NT2/D1 (cell line): ENCODE results near the gene PTGER3.

Source experiments
- DNase-seq: peaks from one replicate; pipeline ENCODE4 v3.0.0-alpha.2; 2011; ENCODE audit warnings: low read depth, low spot score
- H3K27me3 ChIP-seq: 2 replicates; pipeline ENCODE4 v1.6.0; 2011; ENCODE audit warnings: mild to moderate bottlenecking; ENCODE audit not compliant: insufficient read length, insufficient read depth
- H3K36me3 ChIP-seq: 2 replicates; pipeline ENCODE4 v1.6.1; 2011; ENCODE audit warnings: mild to moderate bottlenecking, low read length, mixed read lengths; ENCODE audit not compliant: insufficient read depth, insufficient read length
- H3K4me1 ChIP-seq: 2 replicates; pipeline ENCODE4 v1.5.1; 2011; ENCODE audit not compliant: insufficient read depth, insufficient read length
- H3K4me3 ChIP-seq: 2 replicates; pipeline ENCODE4 v1.5.1; 2011; ENCODE audit warnings: low read depth; ENCODE audit not compliant: insufficient read length
- H3K9ac ChIP-seq: 2 replicates; pipeline ENCODE4 v1.6.0; 2011; ENCODE audit warnings: low read depth; ENCODE audit not compliant: insufficient read length
- H3K9me3 ChIP-seq: 2 replicates; pipeline ENCODE4 v1.5.1; 2011; ENCODE audit warnings: mild to moderate bottlenecking, low read length; ENCODE audit not compliant: insufficient read depth
- SUZ12 ChIP-seq: IDR thresholded peaks from 2 replicates; pipeline ENCODE4 v1.6.1; 2011; ENCODE audit not compliant: insufficient read length, insufficient read depth; ENCODE audit errors: extremely low read depth
- YY1 ChIP-seq: IDR thresholded peaks from 2 replicates; pipeline ENCODE4 v1.6.1; 2011; ENCODE audit not compliant: insufficient read length, insufficient read depth
- ZNF274 ChIP-seq: IDR thresholded peaks from 2 replicates; pipeline ENCODE4 v1.6.1; 2011; ENCODE audit warnings: mild to moderate bottlenecking, low read depth, low read length

The PTGER3 gene

DNA sequence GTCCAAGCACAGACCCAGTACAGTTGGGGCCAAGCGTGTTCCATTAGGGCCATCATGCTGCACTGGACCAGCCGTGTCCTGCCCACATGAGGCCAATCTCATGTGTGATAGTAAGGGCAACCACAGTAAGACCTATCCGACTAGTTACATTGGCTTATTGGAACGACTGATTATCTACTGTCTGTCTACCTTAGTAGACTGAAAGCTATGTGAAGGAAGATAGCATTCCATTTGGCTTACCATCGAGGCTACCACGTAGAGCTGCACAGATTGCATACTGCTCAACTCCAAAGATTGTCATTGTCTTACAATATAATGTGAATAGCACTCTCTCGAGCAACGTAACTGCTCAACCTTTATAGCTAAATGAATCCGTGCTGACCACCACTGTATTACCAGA, 10.6 kb downstream of the PTGER3 start:
- H3K9me3 ChIP-seq: no peaks in the 10 kb centered on the region
- H3K36me3 ChIP-seq: no peaks in the 10 kb centered on the region
- no peak overlapping the region for H3K9ac ChIP-seq
- H3K4me1 ChIP-seq: no peaks in the 10 kb centered on the region
- TF ChIP-seq ZNF274 (no peak), SUZ12 (no peak), YY1 (no peak)
- H3K4me3 ChIP-seq: no peak overlapping the region
- no peaks in the 10 kb centered on the region for H3K27me3 ChIP-seq
- no peak for DNase-seq

DNA sequence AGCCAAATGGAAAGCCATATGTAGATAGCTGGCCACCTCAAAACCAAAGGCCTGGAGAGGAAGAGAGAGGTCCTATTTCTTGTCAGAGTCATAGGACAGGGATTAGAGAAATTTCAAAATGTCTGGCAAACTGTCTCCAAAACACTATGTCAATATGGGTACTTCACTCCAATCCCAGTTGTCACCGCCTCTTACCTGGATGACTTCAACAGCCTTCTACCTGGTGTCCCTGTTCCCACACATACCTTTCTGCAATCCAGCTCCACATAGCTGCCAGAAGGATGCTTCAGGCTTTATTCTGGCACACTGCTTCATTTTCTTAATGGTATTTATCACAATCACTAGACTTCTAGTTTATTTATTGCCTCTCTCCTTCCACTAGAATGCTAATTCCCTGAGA, 14.5 kb downstream of the PTGER3 start:
- no peaks in the 10 kb centered on the region for H3K27me3 ChIP-seq
- H3K36me3 ChIP-seq: no peaks in the 10 kb centered on the region
- H3K4me1 ChIP-seq: no peaks in the 10 kb centered on the region
- TF ChIP-seq YY1 (no peak), ZNF274 (no peak), SUZ12 (no peak)
- no peak overlapping the region for H3K9ac ChIP-seq
- no peaks in the 10 kb centered on the region for H3K9me3 ChIP-seq
- no peak overlapping the region for H3K4me3 ChIP-seq
- no peak for DNase-seq

DNA sequence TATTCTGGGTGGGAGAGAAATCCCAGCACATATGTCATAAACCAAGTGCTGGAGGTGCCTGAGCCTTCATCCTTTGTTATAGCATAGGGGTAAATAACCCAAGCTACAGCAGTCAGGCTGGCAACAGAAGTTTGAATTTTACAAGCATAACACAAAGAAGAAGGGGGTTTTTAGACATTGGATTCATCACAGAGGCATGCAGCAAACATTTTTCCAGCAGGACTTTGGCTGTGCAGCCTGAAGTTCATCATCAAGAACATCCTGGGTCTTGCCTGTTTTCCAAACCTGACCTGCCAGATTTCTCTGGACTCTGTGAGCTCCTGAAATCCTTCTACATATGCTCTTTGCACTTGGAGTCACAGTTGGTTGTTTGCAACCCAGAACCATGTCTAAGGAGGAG, 16.2 kb downstream of the PTGER3 start:
- TF ChIP-seq SUZ12 (no peak), ZNF274 (no peak), YY1 (no peak)
- no peaks in the 10 kb centered on the region for H3K9me3 ChIP-seq
- no peak overlapping the region for H3K9ac ChIP-seq
- H3K4me1 ChIP-seq: no peaks in the 10 kb centered on the region
- DNase-seq: no peak
- no peaks in the 10 kb centered on the region for H3K27me3 ChIP-seq
- H3K4me3 ChIP-seq: no peak overlapping the region
- no peaks in the 10 kb centered on the region for H3K36me3 ChIP-seq

DNA sequence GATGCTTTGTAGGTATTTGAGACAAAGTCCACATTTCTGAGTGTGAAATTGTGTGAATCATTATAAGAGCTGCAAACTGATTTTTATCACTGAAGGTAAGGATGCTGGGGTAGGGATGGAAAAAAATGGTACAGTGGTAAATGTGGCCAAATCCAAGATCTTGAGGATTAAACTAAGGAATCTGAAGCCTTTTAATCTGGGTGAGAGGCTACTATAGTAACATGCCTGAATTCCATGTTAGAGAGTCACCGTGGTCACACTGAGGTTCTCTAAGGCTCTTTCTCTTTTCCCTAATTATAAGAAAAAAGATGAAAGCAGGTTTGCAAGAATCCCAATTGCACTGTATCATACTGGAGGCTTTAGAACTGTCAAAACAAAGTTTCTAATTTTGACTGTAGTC, 17.6 kb downstream of the PTGER3 start:
- no peak overlapping the region for H3K4me3 ChIP-seq
- TF ChIP-seq SUZ12 (no peak), YY1 (no peak), ZNF274 (no peak)
- no peak overlapping the region for H3K9ac ChIP-seq
- H3K4me1 ChIP-seq: no peaks in the 10 kb centered on the region
- no peak for DNase-seq
- H3K9me3 ChIP-seq: no peaks in the 10 kb centered on the region
- no peaks in the 10 kb centered on the region for H3K27me3 ChIP-seq
- H3K36me3 ChIP-seq: no peaks in the 10 kb centered on the region

DNA sequence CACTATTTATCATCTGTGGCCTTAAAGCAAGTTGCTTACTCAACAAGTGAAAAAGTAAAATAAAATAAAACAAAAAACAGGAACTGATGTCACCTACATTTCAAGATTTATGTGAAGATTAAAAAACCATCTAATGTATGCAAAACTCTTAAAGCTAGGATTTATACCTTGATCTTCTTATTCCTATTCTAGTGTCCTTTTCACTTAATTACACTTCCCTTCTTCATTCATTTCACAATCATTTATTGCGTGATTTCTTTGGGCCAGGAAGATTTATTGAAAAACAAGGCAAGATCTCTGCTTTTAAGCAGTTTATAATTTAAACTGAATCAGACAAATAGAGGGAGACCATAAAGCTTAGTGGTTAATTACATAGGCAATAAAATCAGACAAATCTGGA, 18.6 kb downstream of the PTGER3 start:
- Histone ChIP-seq H3K36me3 (no peaks in the 10 kb centered on the region), H3K9ac (no peak overlapping the region), H3K4me3 (no peak overlapping the region), H3K4me1 (no peaks in the 10 kb centered on the region), H3K27me3 (no peaks in the 10 kb centered on the region), H3K9me3 (no peaks in the 10 kb centered on the region)
- TF ChIP-seq ZNF274 (no peak), YY1 (no peak), SUZ12 (no peak)
- no peak for DNase-seq

DNA sequence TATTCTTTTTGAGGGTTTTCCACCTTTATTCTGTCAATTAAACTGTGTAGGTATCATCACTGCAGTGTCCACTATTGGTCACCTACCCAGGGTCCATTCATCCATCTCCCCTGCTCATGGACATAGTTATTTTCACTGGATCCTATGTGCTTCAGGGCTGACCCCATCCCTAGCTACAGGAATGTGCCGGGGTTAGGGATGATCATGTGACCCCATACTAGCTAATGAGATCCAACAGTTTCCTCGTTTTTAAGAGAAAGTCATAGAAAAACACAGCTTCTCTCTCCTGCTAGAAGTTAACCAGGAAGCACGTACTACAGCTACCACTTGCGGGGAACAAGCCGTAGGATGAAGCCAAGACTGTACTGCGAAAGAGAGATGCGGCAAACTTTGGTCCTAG, 19.6 kb downstream of the PTGER3 start:
- TF ChIP-seq SUZ12 (no peak), YY1 (no peak), ZNF274 (no peak)
- no peaks in the 10 kb centered on the region for H3K4me1 ChIP-seq
- no peak overlapping the region for H3K9ac ChIP-seq
- no peaks in the 10 kb centered on the region for H3K36me3 ChIP-seq
- H3K9me3 ChIP-seq: no peaks in the 10 kb centered on the region
- no peak for DNase-seq
- H3K27me3 ChIP-seq: no peaks in the 10 kb centered on the region
- no peak overlapping the region for H3K4me3 ChIP-seq

DNA sequence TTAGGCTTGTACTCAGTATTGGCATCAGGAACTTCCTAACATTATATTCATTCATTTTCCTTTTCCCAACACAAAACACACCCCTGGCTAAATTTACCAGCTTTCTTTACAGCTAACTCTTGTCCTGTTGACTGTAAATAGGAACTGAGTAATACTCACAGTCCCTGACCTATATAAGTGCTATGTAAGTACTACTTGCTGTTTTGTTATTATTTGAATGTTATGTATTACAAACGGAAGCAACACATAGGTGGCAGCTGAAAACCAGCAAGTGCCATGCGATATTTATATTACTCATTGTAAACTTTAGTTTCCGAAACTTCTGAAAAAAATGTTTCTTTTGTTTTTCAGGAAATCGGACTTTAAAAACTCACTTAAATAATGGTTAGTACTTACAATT, 21.5 kb downstream of the PTGER3 start:
- no peak for DNase-seq
- TF ChIP-seq ZNF274 (no peak), SUZ12 (no peak), YY1 (no peak)
- Histone ChIP-seq H3K4me3 (no peak overlapping the region), H3K27me3 (no peaks in the 10 kb centered on the region), H3K36me3 (no peaks in the 10 kb centered on the region), H3K4me1 (no peaks in the 10 kb centered on the region), H3K9ac (no peak overlapping the region), H3K9me3 (no peaks in the 10 kb centered on the region)

DNA sequence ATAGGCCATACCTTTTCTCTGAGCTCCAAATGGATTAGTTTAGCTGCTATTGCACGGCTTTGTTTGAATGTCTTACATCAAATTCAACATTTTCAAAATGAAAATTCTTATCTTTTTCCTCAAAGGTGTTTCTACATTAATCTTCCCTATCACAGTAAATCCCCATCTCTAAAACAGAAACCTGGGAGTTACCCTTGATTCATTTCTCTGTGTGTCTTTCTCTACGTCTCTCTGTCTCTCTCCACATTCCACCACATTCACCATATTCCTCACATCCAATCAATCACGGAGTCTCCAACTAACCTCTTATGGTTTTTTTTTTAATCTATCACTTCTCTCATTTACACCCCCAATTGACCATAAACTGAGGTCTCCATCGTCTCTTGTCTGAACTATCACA, 24.1 kb downstream of the PTGER3 start:
- H3K4me3 ChIP-seq: no peak overlapping the region
- no peak overlapping the region for H3K9ac ChIP-seq
- no peaks in the 10 kb centered on the region for H3K36me3 ChIP-seq
- DNase-seq: no peak
- no peaks in the 10 kb centered on the region for H3K27me3 ChIP-seq
- TF ChIP-seq YY1 (no peak), SUZ12 (no peak), ZNF274 (no peak)
- no peaks in the 10 kb centered on the region for H3K9me3 ChIP-seq
- no peaks in the 10 kb centered on the region for H3K4me1 ChIP-seq
